ENCODE results near the gene KCNJ8. TPM values are rescaled to one million over a fixed set of nuclear protein-coding genes. Genes with fewer than 3 reads are reported as not detected.

Gene KCNJ8
- total RNA-seq, 2 donors from 2014 or later: 0.84 to 2.7 TPM

DNA sequence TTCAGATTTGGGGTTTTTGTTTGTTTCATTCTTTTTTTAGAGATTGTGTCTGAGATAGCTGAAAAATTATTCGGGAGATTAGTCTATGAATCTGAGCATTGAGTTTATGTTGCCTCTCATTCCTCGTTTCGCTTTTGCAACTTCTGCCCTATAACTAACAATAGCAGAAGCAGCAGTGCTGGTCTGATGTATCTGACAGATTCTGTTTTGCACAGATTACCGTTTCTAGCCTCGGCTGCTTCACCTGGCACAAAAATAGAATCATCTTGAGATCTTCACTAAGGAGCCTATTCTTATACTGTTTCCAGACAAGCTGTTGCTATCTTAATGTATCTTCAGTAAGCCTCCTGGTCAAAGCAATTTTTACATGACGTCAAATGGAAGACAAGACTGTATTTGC, 29.2 kb downstream of the KCNJ8 start:
- H3K9me3 ChIP-seq (ENCODE audit: control insufficient read depth, low read length): no peaks in the 10 kb centered on the region
- H3K9ac ChIP-seq (ENCODE audit: extremely low read depth, low read length, poor library complexity, severe bottlenecking): no peak overlapping the region
- no peaks in the 10 kb centered on the region for H3K27me3 ChIP-seq (ENCODE audit: control insufficient read depth, insufficient read depth, low read length, poor library complexity, severe bottlenecking)
- no peak overlapping the region for H3K27ac ChIP-seq (ENCODE audit: low read depth, low read length)
- Mint-ChIP-seq H3K9me3 (no peaks in the 10 kb centered on the region), H3K27me3 (ENCODE audit: insufficient read depth) (no peaks in the 10 kb centered on the region), H3K27ac (no peak overlapping the region), H3K4me1 (no peaks in the 10 kb centered on the region), H3K4me3 (no peak overlapping the region), H3K36me3 (ENCODE audit: low read depth) (no peaks in the 10 kb centered on the region)
- TF ChIP-seq, protein P1, sequence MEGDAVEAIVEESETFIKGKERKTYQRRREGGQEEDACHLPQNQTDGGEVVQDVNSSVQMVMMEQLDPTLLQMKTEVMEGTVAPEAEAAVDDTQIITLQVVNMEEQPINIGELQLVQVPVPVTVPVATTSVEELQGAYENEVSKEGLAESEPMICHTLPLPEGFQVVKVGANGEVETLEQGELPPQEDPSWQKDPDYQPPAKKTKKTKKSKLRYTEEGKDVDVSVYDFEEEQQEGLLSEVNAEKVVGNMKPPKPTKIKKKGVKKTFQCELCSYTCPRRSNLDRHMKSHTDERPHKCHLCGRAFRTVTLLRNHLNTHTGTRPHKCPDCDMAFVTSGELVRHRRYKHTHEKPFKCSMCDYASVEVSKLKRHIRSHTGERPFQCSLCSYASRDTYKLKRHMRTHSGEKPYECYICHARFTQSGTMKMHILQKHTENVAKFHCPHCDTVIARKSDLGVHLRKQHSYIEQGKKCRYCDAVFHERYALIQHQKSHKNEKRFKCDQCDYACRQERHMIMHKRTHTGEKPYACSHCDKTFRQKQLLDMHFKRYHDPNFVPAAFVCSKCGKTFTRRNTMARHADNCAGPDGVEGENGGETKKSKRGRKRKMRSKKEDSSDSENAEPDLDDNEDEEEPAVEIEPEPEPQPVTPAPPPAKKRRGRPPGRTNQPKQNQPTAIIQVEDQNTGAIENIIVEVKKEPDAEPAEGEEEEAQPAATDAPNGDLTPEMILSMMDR (conservative IDR thresholded peaks at IDR 0.05): no peak
- no peaks in the 10 kb centered on the region for H3K4me1 ChIP-seq (ENCODE audit: control insufficient read depth, insufficient read depth, low read length)
- no peak overlapping the region for H3K4me3 ChIP-seq (ENCODE audit: low read length)
- H3K36me3 ChIP-seq (ENCODE audit: control insufficient read depth, insufficient read depth, low read length): no peaks in the 10 kb centered on the region
- no peak for DNase-seq
- WGBS, 2 experiments (ENCODE audit: insufficient coverage in 1 of 2, insufficient read length in 1 of 2): 90 to 91% methylated on average over 5 to 6 of the region's 6 CpGs

DNA sequence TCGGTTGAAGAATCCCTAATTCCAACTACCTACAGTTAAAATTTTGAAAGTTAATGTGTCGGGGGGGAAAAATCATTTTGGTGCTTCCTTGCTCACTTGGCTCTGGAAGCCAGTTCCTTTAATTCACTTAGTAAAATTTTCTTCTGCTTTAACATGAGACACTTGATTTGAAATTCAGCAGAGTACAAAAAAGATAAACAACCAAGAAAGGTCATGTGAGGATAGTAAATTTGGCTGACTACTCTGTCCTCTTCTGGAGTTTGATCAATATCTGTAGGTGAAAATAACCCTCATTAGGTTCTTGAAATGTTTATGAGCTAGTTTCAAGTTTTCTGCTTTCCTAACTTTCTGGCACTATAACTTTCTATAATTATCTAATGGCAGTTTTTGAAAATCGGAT, 43.4 kb downstream of the KCNJ8 start:
- Histone ChIP-seq H3K4me3 (ENCODE audit: low read length) (no peak overlapping the region), H3K9ac (ENCODE audit: extremely low read depth, low read length, poor library complexity, severe bottlenecking) (no peak overlapping the region), H3K27ac (ENCODE audit: low read depth, low read length) (no peak overlapping the region), H3K9me3 (ENCODE audit: control insufficient read depth, low read length) (no peaks in the 10 kb centered on the region), H3K4me1 (ENCODE audit: control insufficient read depth, insufficient read depth, low read length) (no peaks in the 10 kb centered on the region), H3K36me3 (ENCODE audit: control insufficient read depth, insufficient read depth, low read length) (no peaks in the 10 kb centered on the region), H3K27me3 (ENCODE audit: control insufficient read depth, insufficient read depth, low read length, poor library complexity, severe bottlenecking) (peaks cover 11% of the 10 kb centered on the region)
- no peaks in the 10 kb centered on the region for H3K4me1 Mint-ChIP-seq
- no peak for DNase-seq
- WGBS, 2 experiments (ENCODE audit: insufficient coverage in 1 of 2, insufficient read length in 1 of 2): 90% methylated on average over 1 of the region's 3 CpGs; no CpG with 5 or more reads in 1 of the 2 experiments
- no peak overlapping the region for H3K4me3 Mint-ChIP-seq
- H3K27me3 Mint-ChIP-seq (ENCODE audit: insufficient read depth): peaks cover 3% of the 10 kb centered on the region
- no peak overlapping the region for H3K27ac Mint-ChIP-seq
- H3K36me3 Mint-ChIP-seq (ENCODE audit: low read depth): no peaks in the 10 kb centered on the region
- TF ChIP-seq, protein P1 (conservative IDR thresholded peaks at IDR 0.05): no peak
- peaks cover 14% of the 10 kb centered on the region for H3K9me3 Mint-ChIP-seq

DNA sequence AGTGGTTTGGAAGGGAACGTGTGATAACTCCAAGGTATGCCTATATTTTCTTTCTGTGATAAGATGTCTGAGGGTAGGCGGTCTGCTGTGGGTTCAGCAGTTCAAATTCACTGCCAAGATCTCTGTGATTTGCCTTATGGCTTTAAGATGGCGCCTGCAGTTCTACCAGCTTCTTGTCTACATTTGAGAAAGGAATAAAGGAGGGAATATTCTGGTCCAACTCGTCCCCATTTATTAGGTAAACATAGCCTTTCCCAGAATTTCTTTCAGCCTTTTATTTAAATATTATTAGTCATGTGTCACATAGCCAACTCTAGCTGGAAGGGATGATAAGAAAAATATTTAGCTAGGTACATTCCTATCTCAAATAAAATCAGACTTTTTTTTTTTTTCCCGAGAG, 48.8 kb downstream of the KCNJ8 start:
- 93 to 100% methylated on average over 2 to 4 of the region's 5 CpGs for WGBS, 2 experiments (ENCODE audit: insufficient coverage in 1 of 2, insufficient read length in 1 of 2)
- no peak overlapping the region for H3K27ac Mint-ChIP-seq

More for the DNA sequence above, 48.8 kb downstream of the KCNJ8 start:
- Histone ChIP-seq H3K9me3 (ENCODE audit: control insufficient read depth, low read length) (no peaks in the 10 kb centered on the region), H3K36me3 (ENCODE audit: control insufficient read depth, insufficient read depth, low read length) (no peaks in the 10 kb centered on the region), H3K4me3 (ENCODE audit: low read length) (no peak overlapping the region), H3K4me1 (ENCODE audit: control insufficient read depth, insufficient read depth, low read length) (no peaks in the 10 kb centered on the region), H3K27ac (ENCODE audit: low read depth, low read length) (no peak overlapping the region), H3K27me3 (ENCODE audit: control insufficient read depth, insufficient read depth, low read length, poor library complexity, severe bottlenecking) (peaks cover 7% of the 10 kb centered on the region), H3K9ac (ENCODE audit: extremely low read depth, low read length, poor library complexity, severe bottlenecking) (no peak overlapping the region)
- TF ChIP-seq, protein P1 (conservative IDR thresholded peaks at IDR 0.05): no peak
- no peak for DNase-seq
- no peak overlapping the region for H3K4me3 Mint-ChIP-seq
- H3K36me3 Mint-ChIP-seq (ENCODE audit: low read depth): no peaks in the 10 kb centered on the region
- peaks cover 5% of the 10 kb centered on the region for H3K27me3 Mint-ChIP-seq (ENCODE audit: insufficient read depth)
- H3K4me1 Mint-ChIP-seq: no peaks in the 10 kb centered on the region
- no peaks in the 10 kb centered on the region for H3K9me3 Mint-ChIP-seq

All from endodermal cell (in vitro differentiated cells).